HepG2 (cell line): Measurements from ENCODE around the gene MEF2B. TPM values are rescaled to one million over a fixed set of nuclear protein-coding genes. Genes with fewer than 3 reads are reported as not detected.
A peak's percentile ranks its signal among the peaks of the same experiment; 100 is the strongest.

Source experiments
- ATAC-seq: fragments of 200-7000 bp; cut with Tn5 transposase; 3 replicates; pipeline ENCODE4 v1.9.1; 2020; ENCODE audit warnings: mild to moderate bottlenecking, moderate library complexity
- BruUV-seq: library from RNA; stranded (reverse); fragments of 400-500 nt; replicated peaks from 2 replicates; lab custom pipeline; 2021; lab: Mats Ljungman, UMichigan
- CTCF ChIA-PET: fragments of 300-600 bp; formaldehyde crosslinking; extraction: SDS; loops from one replicate; lab custom pipeline; 2021; ENCODE audit warnings: low total read pairs, inconsistent platforms, low intra/inter-chr PET ratio; lab: Yijun Ruan, JAX
- POLR2A ChIA-PET: fragments of 350-600 bp; sonication (Branson Sonifier 250); formaldehyde crosslinking; loops from one replicate; lab custom pipeline; 2020; ENCODE audit warnings: antibody characterized with exemption, inconsistent platforms; lab: Yijun Ruan, JAX
- DNase-seq: peaks from one replicate; pipeline ENCODE4 v3.0.0-alpha.2; 2015; ENCODE audit warnings: low spot score
- FAIRE-seq: peaks from 3 replicates; lab custom pipeline; 2011; peaks lifted over from hg19 to GRCh38; lab: Jason Lieb, UNC
- H2AFZ ChIP-seq: one replicate; pipeline ENCODE4 v1.6.1; 2011; ENCODE audit warnings: low read length, inconsistent platforms
- H3K27ac ChIP-seq: fragments of 300-600 bp; 3 replicates; pipeline ENCODE4 v1.8.0; 2011; ENCODE audit warnings: mixed run types, mild to moderate bottlenecking, mixed read lengths, low read length, inconsistent platforms; ENCODE audit not compliant: insufficient read depth; ENCODE audit errors: extremely low read length
- H3K27me3 ChIP-seq, 2 experiments: fragments of 200-600 bp in 1 of 2; 2 replicates in 1 of 2; 3 replicates in 1 of 2; pipeline versions ENCODE4 v1.6.0 to v1.8.0; 2011; ENCODE audit warnings: low read length in 2 of 2, mild to moderate bottlenecking in 2 of 2, moderate library complexity in 2 of 2, inconsistent platforms in 1 of 2; ENCODE audit not compliant: insufficient read depth in 2 of 2, control insufficient read depth in 1 of 2
- H3K36me3 ChIP-seq, 2 experiments: fragments of 200-600 bp in 1 of 2; replicated peaks in 1 of 2; 2 replicates in 1 of 2; 3 replicates in 1 of 2; pipeline versions ENCODE4 v1.5.1 to v1.8.0; 2011; ENCODE audit warnings: low read length in 2 of 2, inconsistent platforms in 1 of 2; ENCODE audit not compliant: insufficient read depth in 2 of 2, control insufficient read depth in 1 of 2
- H3K4me1 ChIP-seq: 2 replicates; pipeline ENCODE4 v1.5.1; 2012; ENCODE audit warnings: low read length, inconsistent platforms; ENCODE audit not compliant: insufficient read depth
- H3K4me2 ChIP-seq: 2 replicates; pipeline ENCODE4 v1.6.0; 2011; ENCODE audit warnings: low read depth, low read length, inconsistent platforms
- H3K4me3 ChIP-seq, 3 experiments: fragments of 200-600 bp in 1 of 3; sonication (generic), shearing (Covaris generic) in 1 of 3; replicated peaks in 1 of 3; 2 replicates each; pipeline ENCODE4 v1.5.1; 2011 to 2016; ENCODE audit warnings: low read length in 3 of 3, inconsistent platforms in 2 of 3, low read depth in 2 of 3, mild to moderate bottlenecking in 2 of 3, control low read depth in 1 of 3, mixed read lengths in 1 of 3; ENCODE audit not compliant: insufficient read depth in 1 of 3
- H3K79me2 ChIP-seq: one replicate; pipeline ENCODE4 v1.6.1; 2011; ENCODE audit warnings: low read length, inconsistent platforms; ENCODE audit not compliant: insufficient read depth
- H3K9ac ChIP-seq: 2 replicates; pipeline ENCODE4 v1.6.0; 2011; ENCODE audit warnings: mild to moderate bottlenecking, low read depth, low read length, inconsistent platforms; ENCODE audit not compliant: insufficient read depth
- H3K9me3 ChIP-seq: 2 replicates; pipeline ENCODE4 v1.5.1; 2012; ENCODE audit warnings: mild to moderate bottlenecking, low read length
- H4K20me1 ChIP-seq: 2 replicates; pipeline ENCODE4 v1.6.0; 2011; ENCODE audit warnings: inconsistent platforms, mild to moderate bottlenecking, low read length, moderate library complexity; ENCODE audit not compliant: insufficient read depth
- CENPX ChIP-seq: sonication (generic); formaldehyde crosslinking; IDR thresholded peaks from 2 replicates; pipeline ENCODE4 v1.9.0; 2021; ENCODE audit warnings: mild to moderate bottlenecking, missing genetic modification reagents, moderate library complexity
- HMG20B ChIP-seq: conservative IDR thresholded peaks from 2 replicates; pipeline ENCODE4 v1.6.1; 2016; ENCODE audit warnings: missing genetic modification reagents, missing compliant biosample characterization
- ISX ChIP-seq: sonication (generic); formaldehyde crosslinking; conservative IDR thresholded peaks from 2 replicates; pipeline ENCODE4 v1.5.0; 2020; ENCODE audit warnings: missing genetic modification reagents
- NCOA1 ChIP-seq: sonication (generic); formaldehyde crosslinking; IDR thresholded peaks from 2 replicates; pipeline ENCODE4 v1.9.0; 2021; ENCODE audit warnings: missing genetic modification reagents
- PRMT3 ChIP-seq: sonication (generic); formaldehyde crosslinking; IDR thresholded peaks from 2 replicates; pipeline ENCODE4 v1.8.1; 2022; ENCODE audit warnings: low read depth, mild to moderate bottlenecking, moderate library complexity, missing genetic modification reagents, borderline replicate concordance
- SMYD3 ChIP-seq: sonication (generic); formaldehyde crosslinking; IDR thresholded peaks from 2 replicates; pipeline ENCODE4 v1.8.1; 2023; ENCODE audit warnings: mild to moderate bottlenecking, missing genetic modification reagents
- TP53 ChIP-seq: sonication (generic); formaldehyde crosslinking; conservative IDR thresholded peaks from 2 replicates; pipeline ENCODE4 v1.4.0; 2020; ENCODE audit warnings: missing genetic modification reagents
- ZMYM2 ChIP-seq: sonication (generic); formaldehyde crosslinking; IDR thresholded peaks from 2 replicates; pipeline ENCODE4 v1.8.0; 2022; ENCODE audit warnings: mild to moderate bottlenecking, missing genetic modification reagents
- ZNF709 ChIP-seq: sonication (generic); formaldehyde crosslinking; IDR thresholded peaks from 2 replicates; pipeline ENCODE4 v1.5.0; 2020; ENCODE audit warnings: mild to moderate bottlenecking, missing genetic modification reagents
- ZNF749 ChIP-seq: sonication (generic); formaldehyde crosslinking; IDR thresholded peaks from 2 replicates; pipeline ENCODE4 v1.8.0; 2022; ENCODE audit warnings: mild to moderate bottlenecking, missing genetic modification reagents, moderate library complexity, borderline replicate concordance
- WGBS: methylation state at CpG from one replicate; pipeline ENCODE4 v1.1.6; 2017; ENCODE audit warnings: low lambda C conversion rate; 5-methylcytosine and 5-hydroxymethylcytosine counted together
- in situ Hi-C: cut with HindIII; loops from 2 replicates; pipeline ENCODE4 v1.10.0; 2017; ENCODE audit warnings: low pct_unique_long_range_greater_than_20kb; ENCODE audit not compliant: extremely low pct_ligation_motif_present
- intact Hi-C: fragments of 100-400 bp; cut with micrococcal nuclease; formaldehyde crosslinking; loops from one replicate; pipeline ENCODE4 v1.10.0; 2022; ENCODE audit not compliant: unreplicated experiment
- polyA plus RNA-seq, 8 experiments: library from polyadenylated mRNA; depleted of rRNA in 3 of 8; stranded (reverse) in 7 of 8; unstranded in 1 of 8; fragments of >200 nt; fragmentation: Illumina TruSeq in 4 of 8; extraction: Trizol in 4 of 8; gene quantifications; 2 replicates each; pipeline versions ENCODE4 v1.2.1 to v1.2.3, GENCODE V29; 2011 to 2016; ENCODE audit warnings: low read depth in 4 of 8, missing spikeins in 1 of 8, mixed read lengths in 1 of 8; ENCODE audit not compliant: insufficient read depth in 1 of 8
- total RNA-seq, 5 experiments: library from RNA; depleted of rRNA; stranded (reverse); fragments of >200 nt; fragmentation: Illumina TruSeq; extraction: Trizol; gene quantifications; 2 replicates each; pipeline ENCODE4 v1.2.3, GENCODE V29; 2016; ENCODE audit warnings: low read depth in 1 of 5
- TF ChIP-seq, protein P1 (sequence below): sonication (generic); formaldehyde crosslinking; IDR thresholded peaks from 2 replicates; pipeline ENCODE4 v1.4.0; 2020; ENCODE audit warnings: missing genetic modification reagents, borderline replicate concordance
- TF ChIP-seq, protein P2 (sequence below): sonication (generic); formaldehyde crosslinking; IDR thresholded peaks from 2 replicates; pipeline ENCODE4 v1.8.0; 2022; ENCODE audit warnings: mild to moderate bottlenecking, missing genetic modification reagents
- TF ChIP-seq, protein P3 (sequence below): sonication (generic); formaldehyde crosslinking; IDR thresholded peaks from 2 replicates; pipeline ENCODE4 v1.8.0; 2023; ENCODE audit warnings: mild to moderate bottlenecking, missing genetic modification reagents

The MEF2B gene
- total and polyA plus RNA-seq, 2 of the 13 experiments (the other 11 are each of a cell fraction or from before 2014, with no cell fraction given) = 1.2 to 1.7 TPM

DNA sequence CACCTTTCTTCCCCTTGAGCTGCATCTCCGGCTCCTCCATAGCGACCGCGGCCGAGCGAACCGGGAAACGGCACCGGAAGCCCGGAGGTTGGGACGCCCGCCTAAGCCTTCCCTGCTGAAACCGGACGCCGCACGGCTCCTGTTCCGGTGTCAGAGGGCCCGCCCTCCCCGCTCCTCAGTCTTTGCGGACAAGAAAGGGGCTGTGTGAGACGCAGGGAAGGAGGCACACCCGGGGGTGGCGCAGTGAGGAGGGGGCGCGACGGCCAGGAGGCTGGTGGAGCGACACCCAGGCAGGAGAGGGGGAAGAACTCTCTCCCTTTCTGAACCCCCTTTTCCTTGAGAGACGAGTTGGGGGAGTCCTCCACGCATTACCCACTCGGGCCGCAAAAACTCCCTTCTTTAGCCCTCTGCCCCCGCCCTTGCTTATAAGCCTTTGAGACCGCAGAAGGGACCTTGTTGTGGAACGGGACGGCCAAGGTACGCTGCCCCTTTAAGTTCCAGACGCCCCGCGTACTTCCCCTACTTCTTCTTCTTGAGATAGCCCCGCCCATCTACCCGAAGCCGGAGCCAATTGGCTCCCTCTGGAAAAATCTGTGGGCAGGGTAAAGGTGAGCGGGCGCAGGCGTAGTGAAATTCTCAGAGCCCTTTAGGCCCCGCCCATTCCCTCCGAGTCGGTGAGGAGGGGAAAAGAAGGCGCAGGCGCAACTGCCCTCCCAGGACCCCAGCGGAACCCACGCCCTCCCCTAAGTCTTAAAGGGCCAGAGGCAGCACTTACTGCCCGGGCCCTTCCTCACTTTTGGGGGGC lies 22.2 kb upstream of the MEF2B start, which contains the start of the genes BORCS8 and RFXANK (continued):
- TF ChIP-seq TP53 = no peak

DNA sequence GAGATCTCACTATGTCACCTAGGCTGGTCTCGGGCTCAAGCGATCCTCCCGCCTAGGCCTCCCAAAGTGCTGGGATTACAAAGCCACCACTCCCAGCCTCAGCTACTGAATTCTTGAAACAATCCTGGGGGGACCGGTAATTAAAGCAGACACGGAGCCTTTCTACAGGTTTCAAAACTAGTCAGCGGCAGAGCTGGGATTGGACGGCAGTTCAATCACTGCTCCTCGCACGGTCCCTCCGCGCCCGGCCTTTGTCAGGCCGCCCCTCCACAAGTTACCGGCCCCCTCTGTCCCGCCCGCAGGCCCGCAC lies 21.7 kb upstream of the MEF2B start:
- BruUV-seq = no TSS peak
- H3K36me3 ChIP-seq = peaks cover 0 to under 1% of the 10 kb centered on the region in 2 experiments; a peak in 3 of 5 replicates
- no peak for ATAC-seq
- peak overlapping the region; percentile 64 to 98 (median 76) for H3K4me3 ChIP-seq
- H3K79me2 ChIP-seq = peaks cover 17% of the 10 kb centered on the region
- H3K9ac ChIP-seq = peak overlapping the region; percentile 96
- no peaks in the 10 kb centered on the region for H3K9me3 ChIP-seq
- peak overlapping the region; percentile 91 for H3K27ac ChIP-seq
- no peaks in the 10 kb centered on the region; a peak in 1 of 5 replicates for H3K27me3 ChIP-seq
- H3K4me1 ChIP-seq = peaks cover 28% of the 10 kb centered on the region
- WGBS = 8% methylated on average over 5 of the region's 17 CpGs
- in situ Hi-C loops = no loop called here
- ChIA-PET POLR2A (interaction anchor here (0.6 to 2.7 kb wide), 7 partner anchors 10 to 265 kb away, joined by 3 to 43 read pairs (median 4); partner anchors contain the start of genes MEF2B, NR2C2AP and SLC25A42), CTCF (no interaction called here)
- intact Hi-C loops = loop anchor here (2.0 kb wide), 1 partner anchor 129 kb away; the partner anchor contains the start of genes MAU2 and SUGP1
- no peak for DNase-seq
- no peak overlapping the region for H2AFZ ChIP-seq
- no peaks in the 10 kb centered on the region for H4K20me1 ChIP-seq
- TF ChIP-seq, protein P1, sequence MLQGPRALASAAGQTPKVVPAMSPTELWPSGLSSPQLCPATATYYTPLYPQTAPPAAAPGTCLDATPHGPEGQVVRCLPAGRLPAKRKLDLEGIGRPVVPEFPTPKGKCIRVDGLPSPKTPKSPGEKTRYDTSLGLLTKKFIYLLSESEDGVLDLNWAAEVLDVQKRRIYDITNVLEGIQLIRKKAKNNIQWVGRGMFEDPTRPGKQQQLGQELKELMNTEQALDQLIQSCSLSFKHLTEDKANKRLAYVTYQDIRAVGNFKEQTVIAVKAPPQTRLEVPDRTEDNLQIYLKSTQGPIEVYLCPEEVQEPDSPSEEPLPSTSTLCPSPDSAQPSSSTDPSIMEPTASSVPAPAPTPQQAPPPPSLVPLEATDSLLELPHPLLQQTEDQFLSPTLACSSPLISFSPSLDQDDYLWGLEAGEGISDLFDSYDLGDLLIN (CRISPR knock-in tag) = 0 out of 2 replicates have a peak, but pooled peaks have one; percentile 40
- TF ChIP-seq SMYD3 (0 out of 2 replicates have a peak, but pooled peaks have one; percentile 26), TP53 (0 out of 2 replicates have a peak, but pooled peaks have one; percentile 27), CENPX (CRISPR knock-in tag) (no peak), ZNF749 (CRISPR knock-in tag) (0 out of 2 replicates have a peak, but pooled peaks have one; percentile 63), PRMT3 (CRISPR knock-in tag) (no peak), NCOA1 (CRISPR knock-in tag) (0 out of 2 replicates have a peak, but pooled peaks have one; percentile 27), ZNF709 (CRISPR knock-in tag) (0 out of 2 replicates have a peak, but pooled peaks have one; percentile 3), ISX (CRISPR knock-in tag) (0 out of 2 replicates have a peak, but pooled peaks have one; percentile 27), ZMYM2 (CRISPR knock-in tag) (0 out of 2 replicates have a peak, but pooled peaks have one; percentile 56), HMG20B (no peak)
- TF ChIP-seq, protein P2, sequence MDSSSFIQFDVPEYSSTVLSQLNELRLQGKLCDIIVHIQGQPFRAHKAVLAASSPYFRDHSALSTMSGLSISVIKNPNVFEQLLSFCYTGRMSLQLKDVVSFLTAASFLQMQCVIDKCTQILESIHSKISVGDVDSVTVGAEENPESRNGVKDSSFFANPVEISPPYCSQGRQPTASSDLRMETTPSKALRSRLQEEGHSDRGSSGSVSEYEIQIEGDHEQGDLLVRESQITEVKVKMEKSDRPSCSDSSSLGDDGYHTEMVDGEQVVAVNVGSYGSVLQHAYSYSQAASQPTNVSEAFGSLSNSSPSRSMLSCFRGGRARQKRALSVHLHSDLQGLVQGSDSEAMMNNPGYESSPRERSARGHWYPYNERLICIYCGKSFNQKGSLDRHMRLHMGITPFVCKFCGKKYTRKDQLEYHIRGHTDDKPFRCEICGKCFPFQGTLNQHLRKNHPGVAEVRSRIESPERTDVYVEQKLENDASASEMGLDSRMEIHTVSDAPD (CRISPR knock-in tag) = 0 out of 2 replicates have a peak, but pooled peaks have one; percentile 14
- TF ChIP-seq, protein P3, sequence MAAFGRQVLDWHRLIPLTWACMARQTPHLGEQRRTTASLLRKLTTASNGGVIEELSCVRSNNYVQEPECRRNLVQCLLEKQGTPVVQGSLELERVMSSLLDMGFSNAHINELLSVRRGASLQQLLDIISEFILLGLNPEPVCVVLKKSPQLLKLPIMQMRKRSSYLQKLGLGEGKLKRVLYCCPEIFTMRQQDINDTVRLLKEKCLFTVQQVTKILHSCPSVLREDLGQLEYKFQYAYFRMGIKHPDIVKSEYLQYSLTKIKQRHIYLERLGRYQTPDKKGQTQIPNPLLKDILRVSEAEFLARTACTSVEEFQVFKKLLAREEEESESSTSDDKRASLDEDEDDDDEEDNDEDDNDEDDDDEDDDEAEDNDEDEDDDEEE (CRISPR knock-in tag) = 0 out of 2 replicates have a peak, but pooled peaks have one; percentile 2
- FAIRE-seq = no peak
- peak overlapping the region; percentile 62 for H3K4me2 ChIP-seq
